Upper lobe of left lung (tissue), 4 donors: Measurements from ENCODE around the gene CDKAL1.

ENCODE experiments used
- EP300 ChIP-seq, 4 donors: sonication (generic); formaldehyde crosslinking; IDR thresholded peaks; one replicate each; pipeline ENCODE4 v1.5.1; 2017; ENCODE audit warnings: antibody characterized with exemption in 4 of 4, control low read depth in 2 of 4
- POLR2A ChIP-seq, 4 donors: fragments of 450-650 bp; IDR thresholded peaks; one replicate each; pipeline ENCODE4 v1.5.1; 2016 to 2017; ENCODE audit warnings: antibody characterized with exemption in 4 of 4, mild to moderate bottlenecking in 2 of 4
- TF ChIP-seq, protein P1 (sequence below), 6 experiments: fragments of 450-650 bp in 4 of 6; fragments of 200-600 bp in 2 of 6; sonication (generic) in 2 of 6; IDR thresholded peaks; one replicate each; pipeline ENCODE4 v1.5.1; 2016 to 2019; ENCODE audit warnings: antibody characterized with exemption in 6 of 6

- no peak for TF ChIP-seq POLR2A (IDR thresholded peaks at IDR 0.05)
- TF ChIP-seq EP300 (IDR thresholded peaks at IDR 0.05), result no peak
- TF ChIP-seq, protein P1, sequence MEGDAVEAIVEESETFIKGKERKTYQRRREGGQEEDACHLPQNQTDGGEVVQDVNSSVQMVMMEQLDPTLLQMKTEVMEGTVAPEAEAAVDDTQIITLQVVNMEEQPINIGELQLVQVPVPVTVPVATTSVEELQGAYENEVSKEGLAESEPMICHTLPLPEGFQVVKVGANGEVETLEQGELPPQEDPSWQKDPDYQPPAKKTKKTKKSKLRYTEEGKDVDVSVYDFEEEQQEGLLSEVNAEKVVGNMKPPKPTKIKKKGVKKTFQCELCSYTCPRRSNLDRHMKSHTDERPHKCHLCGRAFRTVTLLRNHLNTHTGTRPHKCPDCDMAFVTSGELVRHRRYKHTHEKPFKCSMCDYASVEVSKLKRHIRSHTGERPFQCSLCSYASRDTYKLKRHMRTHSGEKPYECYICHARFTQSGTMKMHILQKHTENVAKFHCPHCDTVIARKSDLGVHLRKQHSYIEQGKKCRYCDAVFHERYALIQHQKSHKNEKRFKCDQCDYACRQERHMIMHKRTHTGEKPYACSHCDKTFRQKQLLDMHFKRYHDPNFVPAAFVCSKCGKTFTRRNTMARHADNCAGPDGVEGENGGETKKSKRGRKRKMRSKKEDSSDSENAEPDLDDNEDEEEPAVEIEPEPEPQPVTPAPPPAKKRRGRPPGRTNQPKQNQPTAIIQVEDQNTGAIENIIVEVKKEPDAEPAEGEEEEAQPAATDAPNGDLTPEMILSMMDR (IDR thresholded peaks at IDR 0.05), result no peak
These were observed 413.7 kb downstream of the CDKAL1 start for GRCh38 chr6:20947977-20948376.
